ENCODE results near the gene DAGLB.

The DAGLB gene

DNA sequence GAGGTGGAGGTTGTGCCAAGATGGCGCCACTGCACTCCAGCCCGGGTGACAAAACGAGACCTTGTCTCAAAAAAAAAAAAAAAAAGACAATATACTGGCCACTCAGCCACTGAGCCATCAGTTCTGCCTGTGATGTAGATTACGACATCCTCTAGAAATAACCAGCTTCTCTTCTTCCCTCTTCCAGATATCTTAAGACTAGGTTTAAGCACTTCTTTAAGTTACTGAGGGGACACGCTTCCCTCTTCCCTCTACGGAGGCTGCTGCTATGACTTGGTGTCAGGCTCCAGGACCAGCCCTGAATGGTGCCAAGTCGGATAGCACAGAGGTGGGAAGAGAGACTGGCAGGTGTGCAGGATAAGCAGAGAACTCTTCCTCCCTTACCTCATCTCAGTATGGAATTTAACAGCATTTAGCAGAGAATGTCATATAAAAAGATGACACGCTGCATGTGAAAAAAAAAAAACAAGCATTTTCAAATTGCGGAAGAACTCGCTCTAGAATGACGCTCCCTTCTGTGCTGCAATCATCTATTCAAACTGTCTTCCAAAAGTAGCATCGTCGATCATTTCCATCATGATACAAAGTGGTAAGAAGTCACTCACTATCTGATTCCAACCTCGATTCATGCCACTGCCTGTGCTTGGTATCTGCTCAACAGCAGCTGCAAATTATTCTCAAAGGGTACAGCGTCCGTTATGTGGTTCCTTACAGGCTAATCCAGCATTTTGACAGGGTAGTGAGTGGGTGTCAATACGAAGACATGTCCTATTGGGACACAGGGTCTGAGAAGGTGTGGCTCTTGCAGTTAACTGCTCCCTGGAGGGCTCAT is 13.8 kb downstream of the DAGLB start:
- H3K36me3 ChIP-seq: peaks cover 13% of the 10 kb centered on the region
- peak overlapping the region; percentile 90 for H3K27ac ChIP-seq
- no peaks in the 10 kb centered on the region for H3K9me3 ChIP-seq
- no peaks in the 10 kb centered on the region for H3K27me3 ChIP-seq
- peak overlapping the region; percentile 28 to 41 for H3K4me3 ChIP-seq (ENCODE audit: low read depth in 1 of 2, low read length in 1 of 2)
- H3K4me1 ChIP-seq (ENCODE audit: control insufficient read depth in 1 of 2, insufficient read depth in 1 of 2, low read depth in 1 of 2, low read length in 1 of 2): peaks cover 71 to 73% of the 10 kb centered on the region in 2 experiments
- TF ChIP-seq, protein P1, sequence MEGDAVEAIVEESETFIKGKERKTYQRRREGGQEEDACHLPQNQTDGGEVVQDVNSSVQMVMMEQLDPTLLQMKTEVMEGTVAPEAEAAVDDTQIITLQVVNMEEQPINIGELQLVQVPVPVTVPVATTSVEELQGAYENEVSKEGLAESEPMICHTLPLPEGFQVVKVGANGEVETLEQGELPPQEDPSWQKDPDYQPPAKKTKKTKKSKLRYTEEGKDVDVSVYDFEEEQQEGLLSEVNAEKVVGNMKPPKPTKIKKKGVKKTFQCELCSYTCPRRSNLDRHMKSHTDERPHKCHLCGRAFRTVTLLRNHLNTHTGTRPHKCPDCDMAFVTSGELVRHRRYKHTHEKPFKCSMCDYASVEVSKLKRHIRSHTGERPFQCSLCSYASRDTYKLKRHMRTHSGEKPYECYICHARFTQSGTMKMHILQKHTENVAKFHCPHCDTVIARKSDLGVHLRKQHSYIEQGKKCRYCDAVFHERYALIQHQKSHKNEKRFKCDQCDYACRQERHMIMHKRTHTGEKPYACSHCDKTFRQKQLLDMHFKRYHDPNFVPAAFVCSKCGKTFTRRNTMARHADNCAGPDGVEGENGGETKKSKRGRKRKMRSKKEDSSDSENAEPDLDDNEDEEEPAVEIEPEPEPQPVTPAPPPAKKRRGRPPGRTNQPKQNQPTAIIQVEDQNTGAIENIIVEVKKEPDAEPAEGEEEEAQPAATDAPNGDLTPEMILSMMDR (IDR thresholded peaks at IDR 0.05): no peak

DNA sequence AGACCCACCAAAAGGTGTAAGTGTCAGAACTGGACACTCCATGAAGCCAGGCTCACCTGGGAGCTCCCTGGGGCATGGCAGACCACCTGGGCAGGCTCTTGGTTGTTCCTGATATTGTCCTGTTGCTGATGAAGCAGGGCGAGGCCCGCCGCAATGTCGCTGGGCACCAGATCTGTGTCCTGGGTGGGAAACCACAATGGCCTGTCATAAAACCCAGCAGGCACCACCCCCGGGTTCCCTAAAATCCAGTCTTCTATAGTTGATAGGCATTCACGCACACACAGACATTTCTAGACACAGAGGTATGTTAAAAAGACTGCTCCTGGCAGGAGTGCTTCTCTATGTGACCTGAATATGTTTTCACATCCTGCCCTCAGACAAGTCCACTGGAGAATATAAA is 15.0 kb downstream of the DAGLB start:
- H3K4me1 ChIP-seq (ENCODE audit: control insufficient read depth in 1 of 2, insufficient read depth in 1 of 2, low read depth in 1 of 2, low read length in 1 of 2): peaks cover 59 to 61% of the 10 kb centered on the region in 2 experiments

DNA sequence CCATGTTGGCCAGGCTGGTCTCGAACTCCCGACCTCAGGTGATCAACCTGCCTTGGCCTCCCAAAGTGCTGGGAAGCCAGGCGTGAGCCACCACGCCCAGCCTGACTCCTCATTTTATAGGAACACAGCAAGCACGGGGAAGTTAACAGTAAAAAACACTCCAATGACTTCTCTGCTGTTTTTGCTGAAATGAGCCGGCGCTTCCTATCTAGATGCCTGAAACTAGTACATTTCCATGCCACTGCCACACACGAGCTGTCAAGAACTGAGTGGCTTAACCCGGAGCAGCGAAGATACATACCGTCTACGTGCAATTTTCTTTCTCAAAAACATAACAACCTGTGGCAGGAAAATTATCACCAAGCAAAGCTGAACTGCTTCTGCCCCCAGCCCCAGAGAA is 16.8 kb downstream of the DAGLB start:
- H3K36me3 ChIP-seq: peaks cover 17% of the 10 kb centered on the region
- TF ChIP-seq, protein P1 (IDR thresholded peaks at IDR 0.05): no peak
- no peaks in the 10 kb centered on the region for H3K27me3 ChIP-seq
- H3K4me3 ChIP-seq (ENCODE audit: low read depth in 1 of 2, low read length in 1 of 2): no peak overlapping the region
- H3K27ac ChIP-seq: peak overlapping the region; percentile 90
- no peaks in the 10 kb centered on the region for H3K9me3 ChIP-seq
- H3K4me1 ChIP-seq (ENCODE audit: control insufficient read depth in 1 of 2, insufficient read depth in 1 of 2, low read depth in 1 of 2, low read length in 1 of 2): peaks cover 43% of the 10 kb centered on the region in 2 experiments

More for the DNA sequence above, 15.0 kb downstream of the DAGLB start:
- Histone ChIP-seq H3K9me3 (no peaks in the 10 kb centered on the region), H3K4me3 (ENCODE audit: low read depth in 1 of 2, low read length in 1 of 2) (peak overlapping the region in 1 of 2 experiments; percentile 41), H3K27me3 (no peaks in the 10 kb centered on the region), H3K36me3 (peaks cover 15% of the 10 kb centered on the region), H3K27ac (peak overlapping the region; percentile 90)
- TF ChIP-seq, protein P1 (IDR thresholded peaks at IDR 0.05): no peak

DNA sequence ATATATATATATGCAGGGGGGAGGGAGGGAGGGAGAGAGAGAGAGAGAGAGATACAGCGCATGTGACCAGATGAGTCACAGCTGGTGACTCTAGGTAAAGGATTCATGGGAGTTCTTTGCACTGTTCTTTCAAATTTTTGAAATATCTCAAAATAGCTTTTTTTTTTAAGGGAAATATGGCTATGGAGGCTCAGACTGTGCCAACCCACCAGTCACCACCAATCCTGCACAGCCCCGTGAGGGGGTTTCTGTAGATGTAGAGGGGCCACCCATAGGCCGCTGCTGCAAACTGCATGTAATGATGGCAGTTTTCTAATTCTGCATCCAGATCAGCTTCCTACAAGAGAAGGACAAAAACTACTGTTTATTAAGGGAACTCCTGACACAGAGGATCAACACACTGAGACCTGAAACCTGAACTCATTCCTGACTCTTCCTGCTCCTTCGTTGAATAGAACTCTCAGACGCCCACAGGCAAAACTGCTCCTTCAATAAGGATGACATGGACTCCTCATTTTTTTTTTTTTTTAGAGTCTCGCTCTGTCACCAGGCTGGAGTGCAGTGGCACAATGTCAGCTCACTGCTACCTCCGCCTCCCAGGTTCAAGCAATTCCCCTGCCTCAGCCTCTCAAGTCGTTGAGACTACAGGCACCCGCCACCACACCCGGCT is 17.3 kb downstream of the DAGLB start:
- Histone ChIP-seq H3K36me3 (peaks cover 22% of the 10 kb centered on the region), H3K4me1 (ENCODE audit: control insufficient read depth in 1 of 2, insufficient read depth in 1 of 2, low read depth in 1 of 2, low read length in 1 of 2) (peaks cover 39 to 43% of the 10 kb centered on the region in 2 experiments), H3K27ac (no peak overlapping the region), H3K9me3 (no peaks in the 10 kb centered on the region), H3K4me3 (ENCODE audit: low read depth in 1 of 2, low read length in 1 of 2) (no peak overlapping the region), H3K27me3 (no peaks in the 10 kb centered on the region)
- TF ChIP-seq, protein P1 (IDR thresholded peaks at IDR 0.05): no peak

DNA sequence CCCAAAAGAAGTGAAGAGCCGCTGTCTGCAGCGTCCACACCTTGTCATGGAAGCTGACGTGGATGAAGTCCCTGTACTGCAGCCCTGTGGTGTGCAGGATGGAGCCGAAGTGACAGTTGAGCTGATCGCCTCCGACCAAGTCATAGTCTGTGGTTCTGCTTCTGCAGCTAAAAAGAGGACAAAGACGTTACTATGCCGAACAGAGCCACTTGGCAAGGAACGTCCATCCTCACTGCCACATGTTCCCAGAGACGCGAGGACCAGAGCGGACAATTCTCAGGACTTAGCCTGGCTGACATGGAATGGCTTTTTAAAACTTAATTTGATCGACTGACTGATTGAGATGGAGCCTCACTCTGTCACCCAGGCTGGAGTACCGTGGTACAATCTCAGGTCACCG is 21.8 kb downstream of the DAGLB start:
- no peaks in the 10 kb centered on the region for H3K27me3 ChIP-seq
- H3K4me3 ChIP-seq (ENCODE audit: low read depth in 1 of 2, low read length in 1 of 2): no peak overlapping the region
- peak overlapping the region; percentile 97 for H3K27ac ChIP-seq
- peaks cover 21% of the 10 kb centered on the region for H3K36me3 ChIP-seq
- TF ChIP-seq, protein P1 (IDR thresholded peaks at IDR 0.05): no peak
- H3K9me3 ChIP-seq: no peaks in the 10 kb centered on the region
- peaks cover 38 to 43% of the 10 kb centered on the region in 2 experiments for H3K4me1 ChIP-seq (ENCODE audit: control insufficient read depth in 1 of 2, insufficient read depth in 1 of 2, low read depth in 1 of 2, low read length in 1 of 2)
